Epithelial cell of esophagus (primary cell): ENCODE measurements around the gene CCPG1.

Experiments used
- DNase-seq: peaks from one replicate; pipeline ENCODE4 v3.0.0; 2010; ENCODE audit warnings: low read depth
- H3K4me3 ChIP-seq: 2 replicates; pipeline ENCODE4 v1.5.1; 2011; ENCODE audit warnings: mild to moderate bottlenecking, low read length, control low read depth
- CTCF ChIP-seq: IDR thresholded peaks from 2 replicates; pipeline ENCODE4 v1.5.1; 2011; ENCODE audit warnings: low read depth, mild to moderate bottlenecking, low read length, control low read depth, inconsistent platforms; ENCODE audit not compliant: insufficient read depth; ENCODE audit errors: missing control alignments

Gene CCPG1

DNA sequence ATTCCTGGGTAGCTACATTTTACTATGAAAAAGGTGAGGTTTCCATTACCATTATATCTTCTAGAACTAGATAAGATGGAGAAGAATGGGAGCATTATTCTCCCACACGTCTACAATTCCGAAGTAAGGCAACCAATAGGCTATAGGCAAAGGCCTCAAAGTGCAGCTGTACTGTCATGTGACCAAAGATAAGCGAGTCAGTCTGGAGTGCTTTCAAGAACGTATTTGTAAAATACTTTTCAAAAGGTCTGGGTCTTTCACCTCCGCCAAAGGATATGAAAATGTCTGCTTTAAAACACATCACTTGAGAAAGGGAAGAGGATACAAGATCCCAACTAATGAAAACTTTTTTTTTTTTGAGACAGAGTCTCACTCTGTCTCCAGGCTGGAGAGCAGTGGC is 9.9 kb downstream of the CCPG1 start:
- H3K4me3 ChIP-seq: no peak overlapping the region
- TF ChIP-seq CTCF: no peak
- DNase-seq: no peak

GRCh38 chr15:55394694-55395093 is 13.5 kb downstream of the CCPG1 start:
- no peak for TF ChIP-seq CTCF
- no peak for DNase-seq

DNA sequence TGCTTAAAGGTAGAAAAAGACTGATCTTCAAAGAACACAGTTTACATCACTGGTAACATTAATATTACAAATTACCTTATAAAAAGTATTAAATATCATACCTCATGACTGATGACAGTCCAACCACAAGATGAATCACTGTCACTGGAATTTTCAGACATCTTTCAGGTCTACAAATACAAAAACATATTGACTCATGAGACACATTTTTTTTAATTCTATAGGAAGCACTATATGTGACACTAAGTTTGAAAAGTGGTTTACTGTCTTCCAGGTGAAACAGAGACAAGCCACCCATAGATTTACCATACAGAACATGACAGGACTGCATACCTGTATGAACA is 18.9 kb downstream of the CCPG1 start:
- DNase-seq: peak; percentile 82
- TF ChIP-seq CTCF: no peak
- no peak overlapping the region for H3K4me3 ChIP-seq

More at GRCh38 chr15:55394694-55395093, 13.5 kb downstream of the CCPG1 start:
- no peak overlapping the region for H3K4me3 ChIP-seq

DNA sequence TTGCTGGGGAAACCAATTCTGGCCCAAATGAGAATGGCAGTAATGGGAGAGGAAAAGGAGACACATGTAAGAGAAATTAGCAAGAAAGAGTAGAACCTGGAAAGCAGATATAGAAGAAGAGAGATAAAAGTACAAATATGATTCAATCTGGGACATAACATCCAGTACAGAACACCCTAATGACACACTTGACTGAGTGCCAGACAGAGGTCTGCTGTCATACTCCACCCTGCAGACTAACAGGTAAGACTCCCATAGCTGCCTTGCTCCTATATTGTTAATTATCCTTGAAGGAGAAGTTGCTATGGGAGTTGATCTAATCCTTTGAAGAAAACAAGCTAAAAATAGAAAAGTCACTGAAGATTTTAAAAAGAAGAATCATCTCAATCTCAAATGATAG is 21.1 kb downstream of the CCPG1 start:
- H3K4me3 ChIP-seq: no peak overlapping the region
- DNase-seq: peak; percentile 79
- TF ChIP-seq CTCF: no peak

GRCh38 chr15:55383687-55384086 is 24.5 kb downstream of the CCPG1 start:
- no peak overlapping the region for H3K4me3 ChIP-seq
- TF ChIP-seq CTCF: no peak
- DNase-seq: no peak

- no peak for DNase-seq
- TF ChIP-seq CTCF: no peak
- H3K4me3 ChIP-seq: no peak overlapping the region
Measured at GRCh38 chr15:55381595-55381994, 26.6 kb downstream of the CCPG1 start.

DNA sequence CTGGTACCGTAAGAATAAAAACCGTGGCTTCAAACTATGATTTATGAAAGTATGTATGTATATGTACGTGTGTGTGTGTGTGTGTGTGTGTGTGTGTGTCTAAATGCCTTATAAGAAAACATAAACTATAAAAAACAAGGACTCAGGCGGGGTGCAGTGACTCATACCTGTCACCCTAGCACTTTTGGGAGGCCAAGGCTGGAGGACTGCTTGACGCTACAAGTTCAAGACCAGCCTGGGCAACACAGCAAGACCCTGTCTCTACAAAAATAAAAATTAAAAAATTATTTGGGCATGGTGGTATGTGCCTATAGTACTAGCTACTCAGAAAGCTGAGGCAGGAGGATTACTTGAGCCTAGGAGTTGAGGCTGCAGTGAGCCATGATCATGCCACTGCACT is 29.1 kb downstream of the CCPG1 start:
- no peak overlapping the region for H3K4me3 ChIP-seq

More for the DNA sequence above, 29.1 kb downstream of the CCPG1 start:
- no peak for TF ChIP-seq CTCF
- DNase-seq: no peak
